Measurements from ENCODE around the gene CFLAR. TPM values are rescaled to one million over a fixed set of nuclear protein-coding genes. Genes with fewer than 3 reads are reported as not detected.

CFLAR gene
- total RNA-seq, 1 experiment from 2014 or later = 21.5 TPM

- no peak for ATAC-seq
- no peak for DNase-seq (ENCODE audit: low spot score)
- no peaks in the 10 kb centered on the region for H3K36me3 Mint-ChIP-seq
- CTCF ChIA-PET = no interaction called here
- no peak overlapping the region for H3K27ac Mint-ChIP-seq
- TF ChIP-seq CTCF (IDR thresholded peaks at IDR 0.05) (no peak), EMX1 (CRISPR knock-in tag; IDR thresholded peaks at IDR 0.05) (no peak), PRDM15 (CRISPR knock-in tag; IDR thresholded peaks at IDR 0.05) (no peak)
- no peak overlapping the region for H3K4me3 Mint-ChIP-seq
- POLR2A ChIA-PET = no interaction called here
- no peaks in the 10 kb centered on the region for H3K4me1 Mint-ChIP-seq
- no peaks in the 10 kb centered on the region for H3K9me3 Mint-ChIP-seq
- H3K27me3 Mint-ChIP-seq (ENCODE audit: low read depth) = no peaks in the 10 kb centered on the region; the same call in 1 of the 2 replicates
These were observed 22.4 kb upstream of the CFLAR start for GRCh38 chr2:201093573-201093972.

- TF ChIP-seq SP1 (CRISPR knock-in tag; conservative IDR thresholded peaks at IDR 0.05) = no peak
- TF ChIP-seq IRF1 (CRISPR knock-in tag; IDR thresholded peaks at IDR 0.05) = no peak
- TF ChIP-seq CBFB (CRISPR knock-in tag; IDR thresholded peaks at IDR 0.05; ENCODE audit: low read depth) = no peak
- no peak for TF ChIP-seq ZBTB43 (CRISPR knock-in tag; IDR thresholded peaks at IDR 0.05)
- TF ChIP-seq MYBL2 (CRISPR knock-in tag; IDR thresholded peaks at IDR 0.05) = no peak
- TF ChIP-seq ZNF281 (CRISPR knock-in tag; IDR thresholded peaks at IDR 0.05) = no peak
- DNase-seq (ENCODE audit: low spot score) (no peak), ATAC-seq (no peak)
- H3K27me3 Mint-ChIP-seq (ENCODE audit: low read depth) = no peaks in the 10 kb centered on the region; the same call in 1 of the 2 replicates
- ChIA-PET POLR2A (interaction anchor here (0.6 kb wide), 1 partner anchor 54 kb away, joined by 5 read pairs; no protein-coding TSS in a partner anchor), CTCF (interaction anchor here (1.0 kb wide), 1 partner anchor 77 kb away, joined by 5 read pairs; no protein-coding TSS in a partner anchor)
- no peaks in the 10 kb centered on the region for H3K36me3 Mint-ChIP-seq
- no peak overlapping the region for H3K27ac Mint-ChIP-seq
- no peaks in the 10 kb centered on the region for H3K9me3 Mint-ChIP-seq
- no peaks in the 10 kb centered on the region for H3K4me1 Mint-ChIP-seq
- H3K4me3 Mint-ChIP-seq = no peak overlapping the region
These were observed 15.5 kb upstream of the CFLAR start for GRCh38 chr2:201100497-201100896.

- POLR2A ChIA-PET = no interaction called here
- H3K27ac Mint-ChIP-seq = no peak overlapping the region
- no peak overlapping the region for H3K4me3 Mint-ChIP-seq
- ATAC-seq = no peak
- TF ChIP-seq AR (CRISPR knock-in tag; IDR thresholded peaks at IDR 0.05) (no peak), ESRRA (CRISPR knock-in tag; IDR thresholded peaks at IDR 0.05; ENCODE audit: borderline replicate concordance) (no peak), SP1 (CRISPR knock-in tag; conservative IDR thresholded peaks at IDR 0.05) (no peak), SMAD4 (CRISPR knock-in tag; IDR thresholded peaks at IDR 0.05) (no peak), ZNF532 (CRISPR knock-in tag; IDR thresholded peaks at IDR 0.05; ENCODE audit: borderline replicate concordance) (no peak)
- CTCF ChIA-PET = no interaction called here
- no peaks in the 10 kb centered on the region for H3K27me3 Mint-ChIP-seq (ENCODE audit: low read depth)
- no peaks in the 10 kb centered on the region for H3K9me3 Mint-ChIP-seq
- no peaks in the 10 kb centered on the region; the same call in 1 of the 2 replicates for H3K4me1 Mint-ChIP-seq
- no peak for DNase-seq (ENCODE audit: low spot score)
- H3K36me3 Mint-ChIP-seq = no peaks in the 10 kb centered on the region
These were observed 10.2 kb upstream of the CFLAR start for GRCh38 chr2:201105759-201106158.

Measured in WTC11 (cell line).